GM18870 (cell line): Measurements from ENCODE around the gene ZBTB8OS.

Experiments
- ATAC-seq: cut with Tn5 transposase; IDR thresholded peaks from one replicate; pipeline ENCODE4 v1.9.1; 2021; ENCODE audit warnings: moderate library complexity; ENCODE audit not compliant: unreplicated experiment

Gene ZBTB8OS

GRCh38 chr1:32612189-32612881 lies 38.0 kb downstream of the ZBTB8OS start:
- ATAC-seq = no peak

GRCh38 chr1:32611859-32612188 lies 38.5 kb downstream of the ZBTB8OS start:
- ATAC-seq = no peak

- ATAC-seq = no peak
These were observed 41.2 kb downstream of the ZBTB8OS start for GRCh38 chr1:32609180-32609579.

- ATAC-seq = no peak
These were observed 43.6 kb downstream of the ZBTB8OS start for GRCh38 chr1:32606565-32607371.

- no peak for ATAC-seq
These were observed 44.5 kb downstream of the ZBTB8OS start for GRCh38 chr1:32605711-32606424.

DNA sequence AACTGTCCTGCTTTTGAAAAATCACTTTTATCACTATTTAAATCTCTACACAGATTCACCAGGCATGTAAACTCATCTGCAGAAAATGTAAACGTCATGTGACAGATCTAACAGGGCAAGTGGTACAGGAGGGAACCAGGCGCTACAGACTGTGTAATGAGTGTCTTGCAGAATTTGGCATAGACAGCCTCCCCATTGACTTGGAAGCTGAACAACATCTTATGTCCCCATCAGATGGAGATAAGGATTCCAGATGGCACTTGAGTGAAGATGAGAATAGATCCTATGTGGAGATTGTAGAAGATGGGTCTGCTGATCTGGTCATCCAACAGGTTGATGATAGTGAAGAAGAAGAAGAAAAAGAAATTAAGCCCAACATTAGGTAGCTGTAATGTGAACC lies 50.3 kb downstream of the ZBTB8OS start:
- no peak for ATAC-seq

- ATAC-seq = no peak
These were observed 57.4 kb downstream of the ZBTB8OS start for GRCh38 chr1:32592943-32593342.

- ATAC-seq = no peak
These were observed 69.9 kb downstream of the ZBTB8OS start for GRCh38 chr1:32580348-32581017.
